ENCODE measurements around the gene NOL9.
"Not testable (repeated sequence)": the region's sequence is repeated elsewhere in the genome, so short reads cannot be mapped to it uniquely, and the experiment has no call there.

The NOL9 gene

GRCh38 chr1:6554031-6554906 is at the start of gene NOL9:
Gene NOL9 (minus strand): TSS chr1:6554513. CDS start chr1:6554502, 11 bp downstream.
- DNase-seq (ENCODE audit: low spot score) = peak; percentile 96

- peak; percentile 53 for DNase-seq (ENCODE audit: low spot score)
Measured at GRCh38 chr1:6603238-6603914, 49.1 kb upstream of the NOL9 start.

GRCh38 chr1:6602669-6603237 is 48.4 kb upstream of the NOL9 start, which contains the start of gene KLHL21:
Gene KLHL21 (minus strand): TSS chr1:6602869. CDS start chr1:6602817, 52 bp downstream.
- peak; percentile 90 for DNase-seq (ENCODE audit: low spot score)

GRCh38 chr1:6601923-6602668 is 47.8 kb upstream of the NOL9 start:
- DNase-seq (ENCODE audit: low spot score) = no peak

- DNase-seq (ENCODE audit: low spot score) = peak; percentile 89
Measured at GRCh38 chr1:6601049-6601922, 47.0 kb upstream of the NOL9 start.

- DNase-seq (ENCODE audit: low spot score) = no peak
Measured at GRCh38 chr1:6600410-6601048, 46.2 kb upstream of the NOL9 start.

- not testable (repeated sequence) for DNase-seq (ENCODE audit: low spot score)
Measured at GRCh38 chr1:6599991-6600390, 45.7 kb upstream of the NOL9 start.

- peak; percentile 54 for DNase-seq (ENCODE audit: low spot score)
Measured at GRCh38 chr1:6599141-6599975, 45.0 kb upstream of the NOL9 start.

GRCh38 chr1:6597777-6598131 is 43.4 kb upstream of the NOL9 start:
- no peak for DNase-seq (ENCODE audit: low spot score)

GRCh38 chr1:6596886-6597776 is 42.8 kb upstream of the NOL9 start:
- no peak for DNase-seq (ENCODE audit: low spot score)

GRCh38 chr1:6596351-6596750 is 42.0 kb upstream of the NOL9 start:
- DNase-seq (ENCODE audit: low spot score) = no peak

GRCh38 chr1:6594977-6595740 is 40.8 kb upstream of the NOL9 start:
- DNase-seq (ENCODE audit: low spot score) = no peak

- DNase-seq (ENCODE audit: low spot score) = no peak
Measured at GRCh38 chr1:6593810-6594209, 39.5 kb upstream of the NOL9 start.

- DNase-seq (ENCODE audit: low spot score) = no peak
Measured at GRCh38 chr1:6592865-6593593, 38.7 kb upstream of the NOL9 start.

- DNase-seq (ENCODE audit: low spot score) = no peak
Measured at GRCh38 chr1:6592441-6592840, 38.1 kb upstream of the NOL9 start.

GRCh38 chr1:6591644-6592043 is 37.3 kb upstream of the NOL9 start:
- no peak for DNase-seq (ENCODE audit: low spot score)

GRCh38 chr1:6591222-6591621 is 36.9 kb upstream of the NOL9 start:
- DNase-seq (ENCODE audit: low spot score) = no peak

Data from CD4-positive, alpha-beta T cell treated with Interleukin-15 for 4 hours (primary cell).